Measurements from ENCODE around the gene ERP44.

GRCh38 chr9:99998866-99999265 lies 99.9 kb downstream of the ERP44 start:
- no peak for TF ChIP-seq POLR2A (IDR thresholded peaks at IDR 0.05)
- no peak for TF ChIP-seq CTCF (IDR thresholded peaks at IDR 0.05)

Data from lower leg skin (tissue), 3 donors.